Coronary artery (tissue), 2 donors: ENCODE measurements around the gene TINCR.

Experiments used
- DNase-seq: peaks from one replicate; pipeline ENCODE4 v3.0.0-alpha.2; 2017; ENCODE audit warnings: low spot score
- H3K27ac ChIP-seq, 2 donors: fragments of 200-600 bp; sonication (generic); one replicate each; pipeline ENCODE4 v1.5.1; 2016 to 2019
- H3K4me3 ChIP-seq: fragments of 200-600 bp; sonication (generic); 2 replicates; pipeline ENCODE4 v1.5.1; 2016; ENCODE audit warnings: mild to moderate bottlenecking, moderate library complexity
- CTCF ChIP-seq: fragments of 200-600 bp; sonication (generic); IDR thresholded peaks from one replicate; pipeline ENCODE4 v1.5.1; 2019; ENCODE audit warnings: antibody characterized with exemption

Gene TINCR

GRCh38 chr19:5519076-5519475, 48.7 kb downstream of the TINCR start:
- no peak for TF ChIP-seq CTCF
- Histone ChIP-seq H3K27ac (no peak overlapping the region), H3K4me3 (no peak overlapping the region)
- no peak for DNase-seq

GRCh38 chr19:5515737-5516136, 52.0 kb downstream of the TINCR start:
- no peak overlapping the region for H3K4me3 ChIP-seq
- H3K27ac ChIP-seq: no peak overlapping the region
- TF ChIP-seq CTCF: no peak
- no peak for DNase-seq

GRCh38 chr19:5514001-5514400, 53.8 kb downstream of the TINCR start:
- DNase-seq: no peak
- no peak for TF ChIP-seq CTCF
- H3K27ac ChIP-seq: no peak overlapping the region
- H3K4me3 ChIP-seq: no peak overlapping the region

GRCh38 chr19:5512715-5513114, 55.0 kb downstream of the TINCR start:
- no peak for DNase-seq
- no peak for TF ChIP-seq CTCF
- no peak overlapping the region for H3K27ac ChIP-seq
- H3K4me3 ChIP-seq: no peak overlapping the region
